ENCODE data around the gene TMEM266.
A peak's percentile ranks its signal among the peaks of the same experiment; 100 is the strongest.

Gene TMEM266

GRCh38 chr15:76229266-76229665, 169.5 kb downstream of the TMEM266 start:
- Histone ChIP-seq H3K4me3 (ENCODE audit: low read depth, low read length) (no peak overlapping the region), H3K27me3 (no peaks in the 10 kb centered on the region), H3K9me3 (no peaks in the 10 kb centered on the region), H3K4me1 (no peaks in the 10 kb centered on the region), H3K36me3 (peaks cover 23% of the 10 kb centered on the region)
- no peak for DNase-seq
- no peak for TF ChIP-seq CTCF (IDR thresholded peaks at IDR 0.05; ENCODE audit: low read depth, low read length)

DNA sequence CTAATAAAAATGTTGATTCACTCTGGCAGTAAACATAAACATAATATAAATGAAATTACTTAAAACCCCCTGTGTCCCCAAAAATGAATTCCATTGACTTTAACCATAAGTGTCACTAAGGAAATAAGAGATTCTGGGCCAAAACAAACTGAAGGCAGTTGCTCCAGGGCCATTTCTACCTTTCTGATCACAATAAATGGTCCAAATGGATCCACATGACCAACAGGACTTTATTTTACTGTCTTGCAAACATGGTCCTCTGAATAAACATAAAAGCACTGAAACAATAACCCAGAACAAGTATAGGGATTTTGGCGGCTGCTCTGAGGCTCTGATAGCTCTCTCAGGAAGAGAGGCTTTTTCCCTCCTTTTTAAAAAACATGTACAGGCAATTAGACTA, 174.1 kb downstream of the TMEM266 start:
- no peaks in the 10 kb centered on the region for H3K4me1 ChIP-seq

DNA sequence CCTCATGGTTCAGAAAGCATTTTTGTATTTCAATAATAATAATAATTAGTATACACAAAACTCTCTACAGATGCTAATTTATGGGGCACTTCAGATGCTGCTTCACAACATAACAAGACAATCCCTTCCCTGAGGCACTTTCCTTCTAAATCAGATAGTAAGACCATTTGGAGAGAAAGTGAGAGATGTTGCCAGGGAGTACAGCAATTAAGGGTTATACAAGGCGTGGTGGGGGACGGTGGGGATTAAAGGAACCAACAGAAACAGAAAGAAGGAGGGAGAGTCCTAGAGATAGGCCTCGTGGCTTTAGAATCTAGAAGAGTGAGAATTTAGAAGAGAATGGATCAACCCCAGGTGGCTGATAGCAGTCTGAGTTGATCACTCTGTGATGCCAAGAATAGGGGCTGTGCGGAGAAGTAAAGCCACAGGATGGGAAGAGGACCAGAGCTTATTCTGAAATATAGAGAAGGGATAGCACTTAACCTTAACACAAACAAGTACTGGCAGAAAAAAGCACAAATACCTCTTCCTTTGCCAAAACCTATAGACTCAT, 174.6 kb downstream of the TMEM266 start:
- Histone ChIP-seq H3K9me3 (no peaks in the 10 kb centered on the region), H3K4me1 (no peaks in the 10 kb centered on the region), H3K27me3 (no peaks in the 10 kb centered on the region), H3K4me3 (ENCODE audit: low read depth, low read length) (no peak overlapping the region), H3K36me3 (peaks cover 6% of the 10 kb centered on the region)
- no peak for DNase-seq
- no peak for TF ChIP-seq CTCF (IDR thresholded peaks at IDR 0.05; ENCODE audit: low read depth, low read length)

More for the DNA sequence above, 174.1 kb downstream of the TMEM266 start:
- Histone ChIP-seq H3K36me3 (peaks cover 6% of the 10 kb centered on the region), H3K9me3 (no peaks in the 10 kb centered on the region), H3K27me3 (no peaks in the 10 kb centered on the region), H3K4me3 (ENCODE audit: low read depth, low read length) (no peak overlapping the region)
- TF ChIP-seq CTCF (IDR thresholded peaks at IDR 0.05; ENCODE audit: low read depth, low read length), result no peak
- no peak for DNase-seq

DNA sequence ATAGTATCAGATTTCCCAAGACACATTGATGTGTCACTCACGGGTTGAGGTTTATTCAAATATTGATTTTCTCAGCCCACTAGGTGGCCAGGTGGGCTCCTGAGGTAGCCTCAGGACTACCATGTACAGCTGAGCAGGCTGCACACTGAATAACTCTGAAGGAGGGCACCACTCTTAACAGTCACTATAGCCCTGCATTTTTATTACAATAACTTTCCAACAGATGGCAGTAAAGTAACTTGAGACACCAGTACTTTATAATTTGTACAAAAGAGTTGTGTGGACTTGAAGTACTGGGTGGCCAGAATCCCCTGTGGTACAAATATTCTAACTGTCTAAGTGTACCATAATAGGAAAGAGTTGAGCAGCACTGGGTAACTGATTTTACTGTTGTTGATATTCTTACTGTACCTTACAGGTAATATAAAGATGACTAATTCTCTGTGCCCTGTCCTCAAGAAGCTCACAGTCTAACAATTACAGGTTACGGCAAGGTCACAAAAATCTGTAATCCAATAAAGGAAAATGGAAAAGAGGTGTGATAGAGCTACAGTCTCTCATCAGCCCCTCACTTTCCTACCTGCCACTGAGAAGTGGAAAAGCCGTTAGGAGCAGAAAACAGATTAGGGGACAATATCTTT, 175.5 kb downstream of the TMEM266 start:
- no peak for DNase-seq
- no peak overlapping the region for H3K4me3 ChIP-seq (ENCODE audit: low read depth, low read length)
- no peaks in the 10 kb centered on the region for H3K9me3 ChIP-seq
- peaks cover 6% of the 10 kb centered on the region for H3K36me3 ChIP-seq
- H3K4me1 ChIP-seq, result 0 out of 2 replicates have a peak, but pooled peaks cover 3% of the 10 kb centered on the region
- TF ChIP-seq CTCF (IDR thresholded peaks at IDR 0.05; ENCODE audit: low read depth, low read length), result peak; percentile 50
- no peaks in the 10 kb centered on the region for H3K27me3 ChIP-seq

DNA sequence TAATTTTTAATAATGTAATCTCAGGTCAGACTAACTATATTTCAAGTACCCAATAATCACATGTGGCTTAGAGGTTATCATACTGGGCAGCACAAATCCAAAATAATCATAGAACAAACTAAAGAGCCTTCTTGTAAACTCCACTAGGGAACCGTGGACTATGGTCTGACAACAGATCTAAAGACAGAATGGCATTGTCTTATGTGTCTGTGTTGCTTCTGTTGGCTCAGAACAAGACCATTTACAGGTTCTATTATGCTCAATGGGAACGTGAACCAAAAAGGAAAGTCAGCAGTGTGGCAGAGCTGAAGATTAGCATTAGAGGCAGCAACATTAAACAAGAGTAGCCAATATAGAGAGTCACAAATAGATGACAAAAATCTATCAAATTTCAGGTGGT, 176.6 kb downstream of the TMEM266 start:
- Histone ChIP-seq H3K36me3 (peaks cover 2% of the 10 kb centered on the region; the same call in 1 of the 2 replicates), H3K9me3 (no peaks in the 10 kb centered on the region), H3K27me3 (no peaks in the 10 kb centered on the region), H3K4me3 (ENCODE audit: low read depth, low read length) (no peak overlapping the region), H3K4me1 (0 out of 2 replicates have a peak, but pooled peaks cover 3% of the 10 kb centered on the region)
- DNase-seq, result no peak
- no peak for TF ChIP-seq CTCF (IDR thresholded peaks at IDR 0.05; ENCODE audit: low read depth, low read length)

- H3K36me3 ChIP-seq, result peaks cover 2% of the 10 kb centered on the region
- H3K4me1 ChIP-seq, result 0 out of 2 replicates have a peak, but pooled peaks cover 3% of the 10 kb centered on the region
These were observed 180.0 kb downstream of the TMEM266 start for GRCh38 chr15:76239786-76240185.

More at GRCh38 chr15:76239786-76240185, 180.0 kb downstream of the TMEM266 start:
- Histone ChIP-seq H3K4me3 (ENCODE audit: low read depth, low read length) (no peak overlapping the region), H3K27me3 (no peaks in the 10 kb centered on the region), H3K9me3 (no peaks in the 10 kb centered on the region)
- no peak for TF ChIP-seq CTCF (IDR thresholded peaks at IDR 0.05; ENCODE audit: low read depth, low read length)
- no peak for DNase-seq
